ENCODE results near the gene RBBP8. TPM values are rescaled to one million over a fixed set of nuclear protein-coding genes. Genes with fewer than 3 reads are reported as not detected.

The RBBP8 gene
- total RNA-seq, 1 donor from 2014 or later, result 19.3 TPM

DNA sequence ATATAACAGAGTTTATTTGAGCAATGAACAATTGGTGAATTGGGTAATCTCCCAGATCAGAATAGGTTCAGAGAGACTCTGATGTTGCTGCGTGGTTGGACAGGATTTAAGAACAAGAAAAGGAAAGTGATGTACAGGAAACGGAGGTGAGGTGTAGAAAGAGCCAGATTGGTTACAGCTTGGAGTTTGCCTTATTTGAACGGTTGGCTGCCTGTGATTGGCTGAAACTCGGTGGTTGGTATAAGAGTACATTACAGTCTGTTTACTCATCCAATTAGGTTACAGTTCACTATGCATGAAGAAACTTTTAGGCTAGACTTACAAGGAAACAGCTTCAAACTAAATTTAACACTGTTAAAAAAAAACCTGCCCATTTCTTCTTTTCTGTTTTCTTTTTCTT, 134.1 kb downstream of the RBBP8 start:
- no peak overlapping the region for H3K4me3 Mint-ChIP-seq (ENCODE audit: unreplicated experiment)

DNA sequence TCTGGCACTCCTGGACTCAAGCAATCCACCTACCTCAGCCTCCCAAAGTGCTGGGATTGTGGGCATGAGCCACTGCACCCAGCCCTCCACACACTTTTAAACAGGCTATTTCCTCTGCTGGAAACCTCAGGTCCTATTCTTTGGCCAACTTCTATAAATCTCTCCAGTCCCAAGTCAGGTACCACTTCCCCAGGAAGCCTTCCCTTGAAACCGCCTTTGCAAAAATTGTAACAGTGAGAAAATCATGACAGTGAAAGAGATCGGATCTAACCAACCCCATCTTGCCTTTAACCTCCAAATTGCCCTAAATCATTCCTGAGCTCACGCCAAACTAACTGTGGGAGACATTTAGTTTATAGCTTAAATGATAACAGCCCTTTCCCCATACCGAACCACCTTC, 134.9 kb downstream of the RBBP8 start:
- DNase-seq (ENCODE audit: extremely low spot score, unreplicated experiment), result no peak
- TF ChIP-seq, protein P1, sequence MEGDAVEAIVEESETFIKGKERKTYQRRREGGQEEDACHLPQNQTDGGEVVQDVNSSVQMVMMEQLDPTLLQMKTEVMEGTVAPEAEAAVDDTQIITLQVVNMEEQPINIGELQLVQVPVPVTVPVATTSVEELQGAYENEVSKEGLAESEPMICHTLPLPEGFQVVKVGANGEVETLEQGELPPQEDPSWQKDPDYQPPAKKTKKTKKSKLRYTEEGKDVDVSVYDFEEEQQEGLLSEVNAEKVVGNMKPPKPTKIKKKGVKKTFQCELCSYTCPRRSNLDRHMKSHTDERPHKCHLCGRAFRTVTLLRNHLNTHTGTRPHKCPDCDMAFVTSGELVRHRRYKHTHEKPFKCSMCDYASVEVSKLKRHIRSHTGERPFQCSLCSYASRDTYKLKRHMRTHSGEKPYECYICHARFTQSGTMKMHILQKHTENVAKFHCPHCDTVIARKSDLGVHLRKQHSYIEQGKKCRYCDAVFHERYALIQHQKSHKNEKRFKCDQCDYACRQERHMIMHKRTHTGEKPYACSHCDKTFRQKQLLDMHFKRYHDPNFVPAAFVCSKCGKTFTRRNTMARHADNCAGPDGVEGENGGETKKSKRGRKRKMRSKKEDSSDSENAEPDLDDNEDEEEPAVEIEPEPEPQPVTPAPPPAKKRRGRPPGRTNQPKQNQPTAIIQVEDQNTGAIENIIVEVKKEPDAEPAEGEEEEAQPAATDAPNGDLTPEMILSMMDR (IDR thresholded peaks at IDR 0.05), result no peak
- H3K9me3 Mint-ChIP-seq (ENCODE audit: unreplicated experiment), result peaks cover 7% of the 10 kb centered on the region
- H3K27ac Mint-ChIP-seq (ENCODE audit: unreplicated experiment), result no peak overlapping the region
- H3K4me1 Mint-ChIP-seq (ENCODE audit: unreplicated experiment), result peaks cover 10% of the 10 kb centered on the region
- no peak overlapping the region for H3K4me3 Mint-ChIP-seq (ENCODE audit: unreplicated experiment)
- H3K27me3 Mint-ChIP-seq (ENCODE audit: unreplicated experiment), result no peaks in the 10 kb centered on the region
- H3K36me3 Mint-ChIP-seq (ENCODE audit: unreplicated experiment), result peaks cover 4% of the 10 kb centered on the region

More for the DNA sequence above, 134.1 kb downstream of the RBBP8 start:
- Mint-ChIP-seq H3K9me3 (ENCODE audit: unreplicated experiment) (peaks cover 7% of the 10 kb centered on the region), H3K27ac (ENCODE audit: unreplicated experiment) (no peak overlapping the region), H3K36me3 (ENCODE audit: unreplicated experiment) (peaks cover 4% of the 10 kb centered on the region), H3K4me1 (ENCODE audit: unreplicated experiment) (peaks cover 11% of the 10 kb centered on the region), H3K27me3 (ENCODE audit: unreplicated experiment) (no peaks in the 10 kb centered on the region)
- no peak for DNase-seq (ENCODE audit: extremely low spot score, unreplicated experiment)
- TF ChIP-seq, protein P1 (IDR thresholded peaks at IDR 0.05), result no peak

DNA sequence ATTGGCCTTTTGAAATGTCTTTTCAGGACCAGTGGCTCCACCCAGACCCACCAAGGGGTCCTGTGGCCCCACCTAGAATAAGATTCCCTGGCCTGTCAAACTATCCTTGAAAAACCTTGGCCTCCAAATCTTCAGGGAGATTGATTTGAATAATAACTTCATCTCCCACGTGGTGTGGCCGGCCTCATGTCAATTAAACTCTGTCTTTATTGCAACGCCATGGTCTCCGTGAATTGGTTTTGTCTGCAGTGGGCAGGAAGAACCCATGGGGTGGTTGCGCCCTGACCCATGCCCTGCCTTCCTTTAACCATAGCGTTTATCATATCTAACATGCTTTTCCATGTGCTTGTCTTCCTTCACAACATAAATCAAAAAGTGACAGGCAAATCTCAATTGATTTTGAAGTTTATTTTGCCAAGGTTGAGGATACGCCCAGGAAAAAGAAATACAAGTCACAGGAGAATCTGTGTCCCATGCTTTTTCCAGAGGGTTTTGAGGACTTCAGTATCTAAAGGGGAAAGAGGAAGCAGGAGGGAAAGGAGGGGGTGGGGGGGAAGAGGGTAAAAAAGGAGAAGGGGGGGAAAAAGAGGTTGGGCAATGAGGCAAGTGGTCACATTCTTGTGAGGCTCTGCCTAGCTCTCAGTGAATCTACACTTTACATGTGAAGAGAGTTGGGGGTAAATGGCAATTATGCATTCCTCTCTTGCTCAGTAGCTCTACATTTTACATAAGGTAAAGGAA, 135.6 kb downstream of the RBBP8 start:
- Mint-ChIP-seq H3K4me3 (ENCODE audit: unreplicated experiment) (no peak overlapping the region), H3K27me3 (ENCODE audit: unreplicated experiment) (no peaks in the 10 kb centered on the region), H3K36me3 (ENCODE audit: unreplicated experiment) (no peaks in the 10 kb centered on the region), H3K27ac (ENCODE audit: unreplicated experiment) (no peak overlapping the region), H3K4me1 (ENCODE audit: unreplicated experiment) (peaks cover 4% of the 10 kb centered on the region), H3K9me3 (ENCODE audit: unreplicated experiment) (no peaks in the 10 kb centered on the region)
- DNase-seq (ENCODE audit: extremely low spot score, unreplicated experiment), result no peak
- TF ChIP-seq, protein P1 (IDR thresholded peaks at IDR 0.05), result no peak

DNA sequence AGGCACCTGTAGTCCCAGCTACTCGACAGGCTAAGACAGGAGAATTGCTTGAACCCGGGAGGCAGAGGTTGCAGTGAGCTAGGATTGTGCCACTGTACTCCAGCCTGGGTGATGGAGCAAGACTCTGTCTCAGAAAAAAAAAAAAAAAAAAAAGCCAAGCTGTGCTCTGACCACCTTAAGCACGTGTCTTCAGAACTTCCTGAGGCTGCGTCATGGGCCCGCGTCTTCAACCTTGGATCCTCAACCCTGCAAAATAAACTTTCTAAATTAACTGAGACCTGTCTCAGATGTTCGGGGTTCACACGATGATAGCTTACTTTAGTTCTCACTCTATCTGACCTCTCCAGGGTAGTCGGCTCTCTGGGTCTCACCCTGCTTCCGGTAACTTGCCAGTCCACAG, 136.4 kb downstream of the RBBP8 start:
- H3K4me3 Mint-ChIP-seq (ENCODE audit: unreplicated experiment), result no peak overlapping the region
- H3K36me3 Mint-ChIP-seq (ENCODE audit: unreplicated experiment), result no peaks in the 10 kb centered on the region
- H3K27ac Mint-ChIP-seq (ENCODE audit: unreplicated experiment), result no peak overlapping the region
- DNase-seq (ENCODE audit: extremely low spot score, unreplicated experiment), result no peak
- H3K9me3 Mint-ChIP-seq (ENCODE audit: unreplicated experiment), result no peaks in the 10 kb centered on the region
- TF ChIP-seq, protein P1 (IDR thresholded peaks at IDR 0.05), result no peak
- H3K27me3 Mint-ChIP-seq (ENCODE audit: unreplicated experiment), result no peaks in the 10 kb centered on the region
- H3K4me1 Mint-ChIP-seq (ENCODE audit: unreplicated experiment), result peaks cover 4% of the 10 kb centered on the region

DNA sequence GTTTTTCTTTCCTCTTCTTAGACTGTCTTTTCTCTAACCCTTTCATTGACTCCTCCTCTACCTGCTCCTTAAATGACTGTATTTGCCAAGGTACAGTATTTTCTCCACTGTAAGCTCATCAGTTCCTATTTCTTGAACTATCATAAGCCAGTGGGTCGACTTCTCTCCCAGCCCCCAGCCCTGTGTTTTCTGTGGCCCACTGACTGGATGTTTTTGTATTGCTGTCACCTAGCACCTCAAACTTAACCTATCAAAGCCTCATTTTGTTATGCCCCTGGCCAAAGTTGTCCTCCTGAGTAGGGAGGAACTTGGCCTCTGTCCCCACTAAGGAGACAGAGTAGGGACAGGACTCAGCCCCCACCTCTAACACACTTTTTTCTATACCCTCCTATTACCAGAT, 136.8 kb downstream of the RBBP8 start:
- TF ChIP-seq, protein P1 (IDR thresholded peaks at IDR 0.05), result no peak
- no peak overlapping the region for H3K4me3 Mint-ChIP-seq (ENCODE audit: unreplicated experiment)
- no peaks in the 10 kb centered on the region for H3K36me3 Mint-ChIP-seq (ENCODE audit: unreplicated experiment)
- DNase-seq (ENCODE audit: extremely low spot score, unreplicated experiment), result no peak
- H3K27ac Mint-ChIP-seq (ENCODE audit: unreplicated experiment), result no peak overlapping the region
- H3K9me3 Mint-ChIP-seq (ENCODE audit: unreplicated experiment), result no peaks in the 10 kb centered on the region
- H3K27me3 Mint-ChIP-seq (ENCODE audit: unreplicated experiment), result no peaks in the 10 kb centered on the region
- H3K4me1 Mint-ChIP-seq (ENCODE audit: unreplicated experiment), result peaks cover 4% of the 10 kb centered on the region

Measured in osteocyte (in vitro differentiated cells).